GM19193 (cell line): ENCODE results near the gene GOLGA5.

Experiments used
- POLR2A ChIP-seq: IDR thresholded peaks from 4 replicates; pipeline ENCODE4 v1.6.1; 2011; ENCODE audit not compliant: insufficient read depth, insufficient read length; ENCODE audit errors: extremely low read depth

Gene GOLGA5, protein sequence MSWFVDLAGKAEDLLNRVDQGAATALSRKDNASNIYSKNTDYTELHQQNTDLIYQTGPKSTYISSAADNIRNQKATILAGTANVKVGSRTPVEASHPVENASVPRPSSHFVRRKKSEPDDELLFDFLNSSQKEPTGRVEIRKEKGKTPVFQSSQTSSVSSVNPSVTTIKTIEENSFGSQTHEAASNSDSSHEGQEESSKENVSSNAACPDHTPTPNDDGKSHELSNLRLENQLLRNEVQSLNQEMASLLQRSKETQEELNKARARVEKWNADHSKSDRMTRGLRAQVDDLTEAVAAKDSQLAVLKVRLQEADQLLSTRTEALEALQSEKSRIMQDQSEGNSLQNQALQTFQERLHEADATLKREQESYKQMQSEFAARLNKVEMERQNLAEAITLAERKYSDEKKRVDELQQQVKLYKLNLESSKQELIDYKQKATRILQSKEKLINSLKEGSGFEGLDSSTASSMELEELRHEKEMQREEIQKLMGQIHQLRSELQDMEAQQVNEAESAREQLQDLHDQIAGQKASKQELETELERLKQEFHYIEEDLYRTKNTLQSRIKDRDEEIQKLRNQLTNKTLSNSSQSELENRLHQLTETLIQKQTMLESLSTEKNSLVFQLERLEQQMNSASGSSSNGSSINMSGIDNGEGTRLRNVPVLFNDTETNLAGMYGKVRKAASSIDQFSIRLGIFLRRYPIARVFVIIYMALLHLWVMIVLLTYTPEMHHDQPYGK

DNA sequence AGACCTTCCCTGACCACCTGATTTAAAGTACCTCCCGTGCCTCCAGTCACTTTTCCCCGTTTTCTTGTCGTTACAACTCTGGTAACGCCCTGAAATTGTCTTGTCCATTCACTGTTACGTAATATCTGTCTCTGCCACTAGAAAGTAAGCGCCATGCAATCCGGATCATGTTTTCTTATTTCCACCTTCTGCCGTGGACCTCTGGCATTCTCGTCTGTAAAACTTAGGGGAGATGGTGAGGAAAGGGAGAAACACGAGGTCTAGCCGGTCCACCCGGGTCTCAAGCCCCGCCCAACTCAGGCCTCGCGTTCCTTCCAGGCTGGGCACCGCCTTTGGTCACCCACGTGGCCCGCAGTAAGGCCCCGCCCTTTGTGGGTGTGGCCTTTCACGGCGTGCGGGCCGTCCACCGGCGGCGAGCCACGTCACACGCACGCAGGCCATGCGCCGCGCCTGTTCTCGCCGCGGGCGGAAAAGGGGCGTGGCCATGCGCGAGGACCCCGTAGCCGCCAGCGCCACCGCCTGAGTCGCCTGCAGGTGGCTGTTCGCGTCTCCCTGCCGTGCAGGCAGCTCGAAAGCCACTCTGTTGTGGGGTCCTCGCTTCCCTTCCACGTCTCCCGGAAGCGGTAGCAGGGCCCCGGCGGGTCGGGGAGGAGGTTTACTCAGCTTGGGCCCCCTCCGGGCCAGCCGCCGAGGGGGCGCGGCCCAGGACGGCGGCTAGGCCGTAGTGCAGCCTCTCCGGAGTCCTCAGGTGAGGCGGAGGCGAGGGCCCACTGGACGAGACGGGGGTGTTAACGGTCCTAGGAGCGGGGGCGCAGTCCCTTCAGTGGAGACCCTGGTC is at the start of gene GOLGA5:
GOLGA5 (plus strand) TSS at position 597 of the 838 bp plus-strand sequence. CDS start 3,133 bp downstream, outside the sequence.
- TF ChIP-seq POLR2A, result peak; percentile 88

DNA sequence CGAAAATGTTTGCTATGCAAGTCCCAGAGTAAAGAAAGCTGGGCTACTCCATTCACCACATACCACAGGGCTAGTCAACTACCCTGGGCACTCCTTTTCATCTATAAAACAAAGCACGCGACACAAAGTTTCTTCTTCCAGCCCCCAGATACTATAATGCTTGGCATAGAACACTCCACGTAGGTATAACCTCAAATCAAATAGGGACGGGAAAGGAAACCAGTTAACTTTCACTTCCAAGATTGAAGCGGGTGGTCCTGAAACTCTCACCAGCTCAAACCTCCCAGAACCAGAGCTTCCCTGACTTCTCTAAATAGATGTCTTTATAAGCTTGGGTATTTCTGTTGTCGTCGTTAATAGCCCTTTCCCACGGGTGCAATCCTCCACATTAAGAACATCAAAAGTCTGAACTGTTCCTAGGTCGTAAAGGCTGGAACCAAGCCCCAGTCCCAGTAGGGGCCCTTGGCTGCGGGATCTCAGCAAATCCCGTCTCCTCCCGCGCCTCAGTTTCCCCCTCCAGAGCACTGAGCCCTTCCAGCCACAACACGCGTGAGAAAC is 46.3 kb upstream of the GOLGA5 start:
- TF ChIP-seq POLR2A, result no peak

DNA sequence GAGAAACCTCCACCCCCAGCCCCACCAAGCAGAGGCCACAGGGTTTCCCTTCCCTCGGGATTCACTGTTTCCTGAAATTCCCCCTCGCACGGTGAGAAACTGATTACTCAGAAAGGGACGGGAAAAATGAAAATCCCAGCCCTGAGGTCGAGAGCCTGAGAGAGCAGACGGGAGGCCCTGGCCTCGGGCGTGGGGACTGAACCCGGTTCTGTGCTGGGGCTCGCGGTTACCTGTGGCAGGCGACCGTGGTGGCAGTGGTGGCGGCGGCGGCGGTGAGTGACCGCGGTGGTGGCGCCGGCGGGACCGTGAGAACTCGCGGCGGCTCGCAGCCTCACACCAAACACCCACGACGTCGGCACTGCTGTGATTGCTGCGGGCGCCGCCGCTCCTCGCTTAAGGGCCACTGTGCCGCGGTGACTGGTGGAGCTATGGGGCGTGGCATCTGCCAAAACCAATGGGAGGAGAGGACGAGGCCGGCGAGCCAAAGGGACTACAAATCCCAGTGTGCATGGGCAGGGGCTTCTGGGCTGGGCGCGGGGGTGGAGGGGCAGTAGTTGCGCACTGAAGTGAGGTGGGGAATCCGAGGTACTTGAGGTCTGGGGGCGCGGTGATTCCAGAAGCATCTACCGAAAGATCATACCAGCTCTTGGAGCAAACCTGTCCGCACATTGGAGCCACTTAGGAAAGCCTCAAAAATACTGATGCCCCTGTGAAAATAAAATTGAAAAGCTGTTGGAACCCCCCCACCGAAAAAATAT is 45.7 kb upstream of the GOLGA5 start, which contains the start of gene LGMN:
LGMN (minus strand) TSS at position 369 of the 758 bp plus-strand sequence. CDS start 15,841 bp downstream, outside the sequence.
- TF ChIP-seq POLR2A, result peak; percentile 62

DNA sequence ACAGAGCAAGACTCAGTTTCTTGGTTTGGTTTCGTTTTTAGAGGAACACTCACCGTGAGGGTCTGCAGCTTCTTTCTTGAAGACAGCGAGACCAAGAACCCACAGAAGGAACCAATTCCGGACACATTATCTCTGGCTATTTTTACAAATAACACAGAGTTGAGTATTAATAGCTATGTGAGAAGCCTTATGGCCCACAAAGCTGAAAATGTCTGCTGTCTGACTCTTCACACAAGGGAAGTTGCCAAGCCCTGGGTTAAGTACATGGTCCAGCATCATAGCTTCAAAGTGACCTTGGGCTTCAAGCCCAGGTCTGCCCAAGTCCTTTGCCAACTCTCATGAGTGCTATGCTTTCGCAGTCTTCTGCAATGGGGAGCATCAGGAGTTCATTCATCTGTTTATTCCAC is 43.1 kb upstream of the GOLGA5 start:
- no peak for TF ChIP-seq POLR2A

DNA sequence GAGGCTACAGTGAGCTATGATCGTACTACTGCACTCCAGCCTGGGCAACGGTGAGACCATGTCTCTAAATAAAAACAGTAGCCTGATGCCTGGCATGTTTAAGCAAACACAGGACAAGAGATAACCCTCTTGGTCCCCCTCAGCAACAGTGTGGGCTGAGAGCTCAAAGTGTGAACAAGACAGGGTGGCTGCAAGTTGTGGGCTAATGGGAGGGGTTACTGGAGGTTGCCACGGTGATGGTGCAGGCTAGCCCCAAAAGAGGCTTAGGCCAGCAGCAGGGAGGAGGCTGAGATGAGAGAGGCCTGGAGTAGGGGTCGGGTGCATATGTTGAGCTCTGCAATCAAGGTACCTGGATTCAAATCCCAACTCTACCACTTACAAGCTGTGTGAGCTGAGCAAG is 42.3 kb upstream of the GOLGA5 start:
- TF ChIP-seq POLR2A, result no peak

DNA sequence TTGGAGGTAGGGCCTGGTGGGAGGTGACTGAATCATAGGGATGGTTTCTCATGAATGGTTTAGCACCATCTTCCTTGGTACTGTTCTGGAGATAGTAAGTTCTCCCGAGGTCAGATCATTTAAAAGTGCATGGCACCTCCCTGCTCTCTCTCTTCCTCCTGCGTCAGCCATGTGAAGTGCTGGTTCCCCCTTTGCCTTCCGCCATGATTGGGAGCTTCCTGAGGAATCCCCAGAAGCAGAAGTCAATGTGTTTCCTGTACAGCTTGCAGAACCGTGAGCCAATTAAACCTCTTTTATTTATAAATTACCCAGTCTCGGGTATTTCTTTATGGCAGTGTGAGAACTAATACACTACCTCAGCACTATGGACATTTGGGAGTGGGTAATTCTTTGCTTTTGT is 40.9 kb upstream of the GOLGA5 start:
- no peak for TF ChIP-seq POLR2A

DNA sequence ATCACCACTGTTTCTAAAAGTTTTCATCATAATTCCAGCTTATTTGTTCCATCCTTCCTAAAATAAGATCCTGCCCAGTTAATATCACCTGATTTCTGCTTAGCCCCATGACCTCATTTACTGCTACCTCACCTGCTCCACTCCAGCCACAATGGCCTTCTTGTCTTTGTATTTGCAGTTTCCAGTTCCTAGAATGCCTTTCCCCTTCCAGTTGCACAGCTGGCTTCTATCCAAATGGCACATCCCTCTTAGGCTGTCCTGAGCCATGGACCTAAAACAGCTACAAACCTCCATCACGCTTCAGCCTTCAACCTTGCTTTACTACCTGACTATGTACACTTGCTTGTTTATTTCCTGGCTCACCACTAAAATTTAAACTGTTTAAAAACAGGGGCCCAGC is 39.1 kb upstream of the GOLGA5 start:
- no peak for TF ChIP-seq POLR2A

DNA sequence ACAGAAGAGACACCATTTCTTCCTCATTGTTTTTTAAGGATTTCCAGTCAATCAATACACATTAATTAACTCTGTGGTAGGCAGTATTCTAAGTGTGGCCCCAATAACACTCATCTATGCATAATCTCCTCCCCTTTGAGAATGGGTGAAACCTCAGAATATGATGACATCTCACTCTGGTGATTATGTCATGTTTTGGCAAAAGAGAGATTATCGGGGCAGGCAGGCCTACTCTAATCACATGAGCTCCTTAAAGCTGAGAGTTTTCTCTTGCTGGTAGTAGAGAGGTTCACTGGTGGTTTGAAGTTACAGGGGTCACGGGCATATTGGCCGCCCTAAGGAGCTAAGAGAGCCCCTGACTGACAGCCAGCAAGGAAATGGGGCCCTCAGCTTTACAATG is 38.6 kb upstream of the GOLGA5 start:
- TF ChIP-seq POLR2A, result no peak

DNA sequence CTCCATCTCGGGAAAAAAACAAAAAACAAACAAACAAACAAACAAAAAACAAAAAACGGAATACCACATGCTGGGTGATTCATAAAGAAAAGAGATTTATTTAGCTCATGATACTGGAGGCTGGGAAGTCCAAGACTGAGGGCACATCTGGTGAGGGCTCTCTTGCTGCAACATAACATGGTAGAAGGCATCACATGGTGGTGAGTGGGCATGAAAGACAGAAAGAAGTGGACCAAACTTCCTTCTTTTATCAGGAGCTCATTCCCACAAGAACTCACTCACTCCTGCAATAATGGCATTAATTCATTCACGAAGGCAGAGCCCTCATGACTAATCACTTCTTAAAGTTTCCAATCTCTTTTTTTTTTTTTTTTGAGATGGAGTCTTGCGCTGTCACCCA is 37.7 kb upstream of the GOLGA5 start:
- no peak for TF ChIP-seq POLR2A

DNA sequence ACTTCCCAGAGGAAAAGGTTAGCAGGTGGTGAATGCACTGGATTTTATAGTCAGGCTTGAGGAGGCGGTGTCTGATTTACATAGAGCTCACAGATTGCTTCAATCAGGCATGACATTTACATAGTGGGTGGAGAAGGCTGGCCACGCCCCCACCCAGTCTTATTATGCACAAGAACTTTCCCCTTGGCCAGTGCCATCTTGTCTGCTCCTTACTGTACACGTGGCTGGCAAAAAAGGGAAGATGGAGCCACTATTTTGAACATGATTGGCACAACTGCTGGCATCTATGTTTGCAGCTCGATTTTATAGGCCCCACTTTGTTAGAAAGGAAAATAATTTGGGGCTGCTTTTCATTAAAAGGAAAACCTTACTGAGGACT is 34.8 kb upstream of the GOLGA5 start:
- TF ChIP-seq POLR2A, result no peak

DNA sequence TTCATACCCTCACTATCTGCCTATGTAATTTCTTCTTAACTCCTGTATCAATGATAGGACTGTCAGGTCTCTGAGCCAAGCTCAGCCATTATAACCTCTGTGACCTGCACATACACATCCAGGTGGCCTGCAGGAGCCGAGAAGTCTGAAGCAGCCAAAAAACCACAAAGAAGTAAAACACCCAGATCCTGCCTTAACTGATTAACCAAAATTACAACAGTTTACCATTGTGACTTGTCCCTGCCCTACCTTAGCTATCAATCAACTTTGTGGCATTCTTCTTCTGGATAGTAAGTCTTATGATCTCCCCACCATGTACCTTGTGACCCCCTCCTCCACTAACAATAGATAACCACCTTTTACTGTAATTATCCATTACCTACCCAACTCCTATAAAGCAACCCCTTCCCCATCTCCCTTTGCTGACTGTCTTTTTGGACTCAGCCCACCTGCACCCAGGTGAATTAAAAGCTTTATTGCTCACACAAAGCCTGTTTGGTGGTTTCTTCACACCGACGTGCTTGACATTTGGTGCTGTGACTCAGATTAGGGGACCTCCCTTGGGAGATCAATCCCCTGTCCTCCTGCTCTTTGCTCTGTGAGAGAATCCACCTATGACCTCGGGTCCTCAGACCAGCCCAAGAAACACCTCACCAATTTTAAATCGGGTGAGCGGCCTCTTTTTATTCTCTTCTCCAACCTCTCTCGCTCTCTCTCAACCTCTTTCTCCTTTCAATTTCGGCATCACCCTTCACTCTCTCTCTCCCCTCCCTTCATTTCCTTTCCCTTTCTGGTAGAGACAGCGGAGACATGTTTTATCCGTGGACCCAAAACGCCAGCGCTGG is 34.2 kb upstream of the GOLGA5 start:
- TF ChIP-seq POLR2A, result no peak

DNA sequence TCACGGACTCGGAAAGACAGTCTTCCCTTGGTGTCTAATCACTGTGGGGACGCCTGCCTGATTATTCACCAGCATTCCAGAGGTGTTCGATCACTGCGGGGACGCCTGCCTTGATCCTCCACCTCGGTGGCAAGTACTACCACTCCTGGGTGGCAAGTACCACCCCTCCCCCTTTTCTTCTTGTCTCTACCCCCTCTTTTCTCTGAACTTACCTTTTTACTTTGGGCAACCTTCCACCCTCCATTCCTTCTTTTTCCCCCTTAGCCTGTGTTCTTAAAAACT is 33.6 kb upstream of the GOLGA5 start:
- TF ChIP-seq POLR2A, result no peak

DNA sequence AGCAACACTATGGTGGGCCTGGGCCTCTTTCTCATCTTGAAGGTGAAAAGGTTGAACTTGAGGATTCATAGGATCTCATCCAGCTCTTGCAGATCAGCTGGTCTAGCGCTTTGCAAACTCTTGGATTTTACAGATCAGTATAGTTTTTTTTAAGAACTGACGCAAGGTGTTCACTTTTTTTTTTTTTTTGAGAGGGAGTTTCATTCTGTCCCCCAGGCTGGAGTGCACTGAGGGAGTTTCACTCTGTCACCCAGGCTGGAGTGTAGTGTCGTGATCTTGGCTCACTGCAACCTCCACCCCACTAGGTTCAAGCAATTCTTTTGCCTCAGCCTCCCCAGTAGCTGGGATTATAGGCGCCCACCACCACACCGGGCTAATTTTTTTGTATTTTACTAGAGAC is 25.3 kb upstream of the GOLGA5 start:
- TF ChIP-seq POLR2A, result no peak
